ENCODE results near the gene LIPA. TPM values are rescaled to one million over a fixed set of nuclear protein-coding genes. Genes with fewer than 3 reads are reported as not detected.
"Not testable (repeated sequence)": the region's sequence is repeated elsewhere in the genome, so short reads cannot be mapped to it uniquely, and the experiment has no call there.

The LIPA gene
- total RNA-seq, 1 experiment from 2014 or later = 10.2 TPM

- no peak for DNase-seq (ENCODE audit: low spot score)
Observed at GRCh38 chr10:89209718-89210117, 41.9 kb downstream of the LIPA start.

DNA sequence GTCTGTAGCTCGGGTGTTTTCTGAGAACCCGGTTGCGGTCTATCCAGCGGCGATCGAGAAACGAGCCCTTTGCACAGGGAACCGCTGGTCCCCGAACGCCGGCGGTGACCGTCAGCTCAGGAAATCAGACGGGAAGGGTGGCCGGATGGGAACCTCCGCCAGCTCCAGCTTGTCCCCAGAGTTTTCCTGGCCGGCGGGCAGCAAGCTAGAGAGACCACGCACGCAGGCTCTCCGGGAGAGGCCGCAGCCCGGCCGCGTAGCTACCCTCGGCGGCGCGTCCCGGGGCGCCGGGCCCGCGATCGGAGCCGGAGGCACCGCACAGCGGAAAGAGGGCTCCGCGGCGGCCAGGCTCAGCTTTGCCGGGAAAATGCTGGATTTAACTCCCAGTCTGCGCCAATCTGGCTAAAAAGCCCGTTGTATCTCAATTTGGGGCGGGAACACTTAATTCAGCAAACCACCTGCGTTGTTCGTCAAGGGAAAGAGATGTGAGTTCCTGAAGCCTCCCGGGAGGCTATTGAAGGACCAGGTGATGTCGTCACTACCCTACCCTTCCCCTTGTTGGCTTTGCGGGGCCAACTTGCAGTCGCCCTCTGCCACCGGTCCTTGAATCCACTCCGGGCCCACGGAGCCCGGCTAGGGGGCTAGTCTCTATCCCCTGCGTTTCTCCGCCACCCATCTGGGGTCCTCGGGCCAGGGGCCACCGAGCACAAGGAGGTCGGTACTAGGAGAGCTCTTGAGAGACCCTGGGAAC lies 43.6 kb downstream of the LIPA start:
- no peak for DNase-seq (ENCODE audit: low spot score)

DNA sequence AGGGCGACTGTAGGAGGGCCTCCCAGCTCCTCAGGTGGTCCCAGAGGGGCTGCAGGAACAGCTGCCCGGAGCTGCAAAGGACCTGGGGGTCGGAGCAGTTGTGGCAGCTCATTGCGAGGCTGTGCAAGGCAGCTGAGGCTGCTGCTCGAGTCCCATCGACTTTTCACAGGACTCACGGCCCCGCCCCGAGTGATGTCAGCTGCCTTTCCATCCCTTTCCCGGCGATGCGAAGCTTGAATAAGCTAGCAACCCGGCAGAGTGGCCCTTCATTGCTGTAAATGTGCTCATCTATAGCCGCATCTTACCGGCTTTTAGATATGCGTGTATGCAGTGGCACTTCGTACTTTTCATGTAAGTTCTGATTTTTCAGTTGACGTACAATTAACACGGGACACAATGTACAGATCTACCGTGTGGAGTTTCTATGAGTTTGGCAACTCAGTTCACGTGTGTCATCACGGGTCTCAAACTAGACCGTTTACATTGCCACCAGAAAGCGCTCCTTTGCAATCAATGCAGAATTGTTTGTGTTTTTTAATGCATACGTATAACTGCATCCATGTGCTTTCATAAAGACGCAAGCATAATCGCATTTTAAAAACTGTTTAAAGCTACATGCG lies 44.3 kb downstream of the LIPA start, which contains the start of gene CH25H:
CH25H (minus strand) TSS at position 137 of the 620 bp plus-strand sequence; CDS start at position 112, 25 bp downstream.
- no peak for DNase-seq (ENCODE audit: low spot score)

DNA sequence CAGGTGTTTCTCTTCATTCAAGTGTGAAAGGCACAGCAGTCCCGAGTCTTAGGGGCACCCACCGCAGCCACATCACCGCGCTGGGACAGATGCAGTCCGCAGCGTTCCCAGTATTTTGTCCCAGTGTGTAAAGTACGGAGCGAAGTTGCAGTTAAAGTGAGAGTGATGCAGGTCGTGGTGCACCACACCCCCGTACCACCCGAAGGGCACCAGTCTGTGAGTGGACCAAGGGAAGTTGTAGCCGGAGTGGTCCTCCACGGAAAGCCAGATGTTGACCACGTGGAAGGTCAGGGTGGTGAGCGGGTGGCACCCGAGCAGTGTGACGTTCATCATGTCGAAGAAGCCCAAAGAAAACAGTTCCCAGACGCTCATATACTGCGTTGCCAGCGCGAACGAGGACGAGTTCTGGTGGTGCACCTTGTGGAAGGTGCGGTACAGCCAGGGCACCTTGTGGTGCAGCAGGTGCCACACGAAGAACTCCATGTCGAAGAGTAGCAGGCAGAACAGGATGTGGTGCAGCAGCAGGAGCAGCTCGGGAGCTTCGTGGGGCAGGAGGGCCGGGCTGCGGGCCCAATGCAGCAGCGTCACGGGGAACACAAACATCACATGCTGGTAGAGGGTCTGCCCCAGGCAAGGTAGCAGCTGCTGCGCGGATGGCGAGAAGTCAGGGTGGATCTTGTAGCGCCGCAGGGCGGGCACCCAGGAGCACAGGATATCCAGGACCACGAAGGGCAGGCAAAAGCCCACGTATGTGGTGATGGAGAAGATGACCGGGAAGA lies 45.0 kb downstream of the LIPA start:
- DNase-seq (ENCODE audit: low spot score) = no peak

DNA sequence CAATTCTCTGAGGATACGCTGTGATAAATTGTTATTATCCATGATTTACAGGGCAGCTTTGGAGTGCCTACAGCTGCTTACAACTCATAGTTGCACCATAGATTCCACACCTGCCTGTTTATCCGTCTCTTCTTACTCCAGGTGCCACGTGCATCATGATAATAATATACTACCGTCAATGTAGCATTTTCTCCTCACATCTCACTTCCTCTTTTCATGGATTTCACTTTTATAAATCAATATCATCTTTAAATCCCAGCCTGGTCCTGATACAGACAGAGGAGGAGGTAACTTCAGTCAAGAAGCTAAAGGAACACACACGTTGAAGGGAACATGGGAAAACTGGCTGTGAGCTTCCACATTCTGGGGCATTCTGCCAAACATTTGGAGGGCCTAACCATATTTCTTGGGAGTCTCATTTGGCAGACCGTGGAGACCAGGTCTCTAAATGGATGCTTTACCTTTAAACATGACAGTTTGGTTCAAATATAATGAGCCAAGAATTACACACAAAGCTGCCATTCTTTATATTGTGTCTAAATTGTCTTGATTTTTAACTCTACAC lies 46.9 kb downstream of the LIPA start:
- DNase-seq (ENCODE audit: low spot score) = no peak

- no peak for DNase-seq (ENCODE audit: low spot score)
Observed at GRCh38 chr10:89203237-89203636, 48.3 kb downstream of the LIPA start.

DNA sequence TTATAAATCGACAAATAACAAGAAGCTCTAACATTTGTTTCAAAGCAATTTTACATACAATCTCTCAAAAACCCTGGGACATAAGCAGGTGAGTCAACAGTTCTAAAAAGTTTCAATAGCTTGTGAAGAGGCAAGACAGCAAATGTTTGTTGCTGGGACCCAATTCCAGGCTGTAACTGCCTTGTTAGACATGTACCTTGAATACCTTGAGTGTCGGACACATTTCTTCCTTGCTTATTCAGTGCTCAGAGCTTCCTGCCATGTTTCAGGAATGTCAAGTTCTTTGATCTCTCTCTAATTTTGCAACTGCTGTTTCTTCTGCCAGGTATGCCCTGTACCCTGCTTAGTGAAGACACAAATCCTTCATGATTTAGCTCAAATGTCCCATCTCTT lies 49.5 kb downstream of the LIPA start:
- no peak for DNase-seq (ENCODE audit: low spot score)

DNA sequence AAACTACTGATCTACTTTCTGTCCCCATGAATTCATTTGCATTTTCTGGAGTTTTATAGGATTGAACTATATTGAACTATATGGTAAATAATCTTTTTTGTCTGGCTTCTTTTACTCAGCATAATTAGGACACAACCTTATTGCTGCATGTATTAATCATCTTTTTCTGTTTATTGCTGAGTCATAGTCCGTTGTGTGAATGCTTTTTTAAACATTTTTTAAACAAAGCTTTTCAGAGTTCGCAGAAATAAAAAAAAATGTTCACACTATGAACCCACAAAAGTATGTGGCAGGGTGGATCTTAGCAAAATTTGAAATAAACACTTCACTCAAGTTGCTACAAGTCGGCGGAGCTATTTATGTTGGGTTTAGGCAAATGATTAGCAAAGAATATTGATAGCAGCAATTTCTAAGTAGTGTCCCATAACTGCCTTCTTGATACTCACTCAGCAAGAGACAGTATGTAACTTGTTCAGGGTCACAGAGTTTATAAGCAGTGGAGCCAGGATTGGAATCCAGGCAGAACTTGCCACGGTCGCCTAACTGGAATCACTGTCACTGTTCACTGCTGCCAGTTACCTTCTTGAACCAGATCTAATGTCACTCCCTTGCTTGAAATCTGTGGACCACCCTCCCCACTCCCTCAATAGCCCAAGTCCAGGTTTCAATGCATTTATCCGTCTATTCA lies 50.1 kb downstream of the LIPA start:
- DNase-seq (ENCODE audit: low spot score) = no peak

GRCh38 chr10:89197473-89197872 lies 54.1 kb downstream of the LIPA start:
- no peak for DNase-seq (ENCODE audit: low spot score)

GRCh38 chr10:89191301-89191700 lies 60.3 kb downstream of the LIPA start:
- not testable (repeated sequence) for DNase-seq (ENCODE audit: low spot score)

GRCh38 chr10:89189211-89189734 lies 62.3 kb downstream of the LIPA start:
- DNase-seq (ENCODE audit: low spot score) = no peak

GRCh38 chr10:89185658-89186057 lies 65.9 kb downstream of the LIPA start:
- DNase-seq (ENCODE audit: low spot score) = peak; percentile 25

DNA sequence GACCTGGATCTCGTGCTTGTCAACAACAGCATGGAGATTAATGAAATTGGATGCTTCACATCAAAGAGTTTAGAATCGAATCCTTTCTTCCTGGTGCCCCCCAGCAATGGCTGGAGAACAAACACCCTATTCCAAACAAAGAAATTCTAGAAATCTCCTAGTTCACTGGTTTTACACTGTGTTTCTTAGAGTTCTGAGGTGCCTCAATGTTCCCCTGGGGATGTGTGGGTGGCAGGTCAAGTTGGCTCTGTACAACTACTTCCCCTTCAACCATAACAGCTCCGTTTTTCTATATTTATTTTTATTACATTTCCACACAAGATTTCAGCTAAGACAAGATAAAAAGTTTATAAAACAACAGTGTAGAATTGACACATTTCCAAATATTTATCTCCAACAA lies 66.9 kb downstream of the LIPA start:
- no peak for DNase-seq (ENCODE audit: low spot score)

- no peak for DNase-seq (ENCODE audit: low spot score)
Observed at GRCh38 chr10:89183571-89183970, 68.0 kb downstream of the LIPA start.

DNA sequence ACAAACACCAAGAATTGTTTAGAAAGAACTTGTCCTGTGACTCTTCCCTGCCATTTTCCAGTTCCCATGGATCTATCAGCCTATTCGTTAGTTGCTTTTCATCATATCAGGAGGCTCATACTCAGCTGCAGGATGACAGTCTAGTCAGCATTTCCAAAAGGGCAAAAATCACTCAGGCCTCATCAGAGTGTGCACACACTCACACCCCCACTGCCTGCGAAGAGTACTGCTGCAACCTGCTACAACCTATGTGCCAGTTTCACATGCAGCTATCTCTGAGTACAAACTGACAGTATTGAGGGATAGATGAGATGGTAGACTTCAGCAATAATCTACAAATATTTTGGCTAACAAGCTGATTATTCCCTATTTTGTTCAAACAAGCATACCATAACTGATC lies 68.7 kb downstream of the LIPA start:
- no peak for DNase-seq (ENCODE audit: low spot score)

DNA sequence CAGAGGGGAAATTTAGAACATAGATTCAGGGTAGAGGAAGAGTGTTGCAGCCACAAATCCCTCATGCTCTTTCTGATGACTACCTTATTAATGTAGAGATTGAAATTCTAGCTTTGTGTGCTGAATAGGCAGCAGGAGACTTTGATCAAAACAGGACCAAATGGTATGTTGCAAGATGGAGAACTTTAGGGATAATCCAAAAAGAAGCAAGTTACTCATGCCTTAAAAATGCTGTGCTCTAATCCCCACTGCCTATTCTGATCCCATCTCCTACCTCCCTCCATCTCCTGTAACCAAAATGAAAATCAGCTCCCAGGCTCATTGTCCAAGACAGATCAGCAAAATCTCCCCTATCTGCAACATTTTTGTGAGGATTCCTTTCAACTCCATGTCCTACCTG lies 75.8 kb downstream of the LIPA start:
- no peak for DNase-seq (ENCODE audit: low spot score)

DNA sequence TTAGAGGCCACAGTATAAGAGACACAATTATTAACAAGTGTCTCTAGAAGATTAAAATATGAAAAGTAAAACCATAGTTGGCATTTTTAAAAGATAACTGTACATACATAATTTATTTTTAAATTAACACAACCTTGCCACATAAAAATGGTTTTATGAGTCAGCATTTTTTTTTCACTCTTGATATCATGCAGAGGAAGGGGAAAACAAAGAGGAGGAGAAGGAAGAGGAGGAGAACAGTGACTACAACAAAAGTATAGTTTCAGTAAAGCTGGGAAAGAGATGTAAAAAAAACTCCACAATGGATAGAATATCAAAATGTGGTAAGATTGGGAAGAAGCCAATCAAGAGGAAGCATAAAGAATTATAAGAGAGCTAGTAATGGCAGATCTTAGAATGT lies 78.5 kb downstream of the LIPA start:
- no peak for DNase-seq (ENCODE audit: low spot score)

DNA sequence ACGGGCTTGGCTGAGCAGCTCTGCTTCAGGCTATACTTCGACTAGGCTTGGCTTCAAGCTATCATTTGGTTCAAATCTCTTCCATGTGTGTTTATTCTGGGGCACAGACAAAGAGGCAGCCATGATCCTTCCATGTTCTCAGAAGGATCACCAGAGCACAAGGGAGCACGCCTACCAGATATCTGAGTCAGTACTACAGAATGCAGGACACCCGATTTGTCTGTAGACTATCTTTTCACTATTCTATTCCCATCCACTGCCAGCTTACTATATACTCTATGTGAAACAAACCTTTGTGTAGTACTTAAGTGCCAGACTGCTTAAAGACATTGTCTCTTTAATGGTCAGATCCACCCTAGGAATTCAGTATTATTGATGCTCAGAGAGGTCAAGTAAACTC lies 79.6 kb downstream of the LIPA start:
- no peak for DNase-seq (ENCODE audit: low spot score)

GRCh38 chr10:89171263-89171872 lies 80.2 kb downstream of the LIPA start:
- DNase-seq (ENCODE audit: low spot score) = no peak

GRCh38 chr10:89168354-89168900 lies 83.1 kb downstream of the LIPA start:
- DNase-seq (ENCODE audit: low spot score) = not testable (repeated sequence)

DNA sequence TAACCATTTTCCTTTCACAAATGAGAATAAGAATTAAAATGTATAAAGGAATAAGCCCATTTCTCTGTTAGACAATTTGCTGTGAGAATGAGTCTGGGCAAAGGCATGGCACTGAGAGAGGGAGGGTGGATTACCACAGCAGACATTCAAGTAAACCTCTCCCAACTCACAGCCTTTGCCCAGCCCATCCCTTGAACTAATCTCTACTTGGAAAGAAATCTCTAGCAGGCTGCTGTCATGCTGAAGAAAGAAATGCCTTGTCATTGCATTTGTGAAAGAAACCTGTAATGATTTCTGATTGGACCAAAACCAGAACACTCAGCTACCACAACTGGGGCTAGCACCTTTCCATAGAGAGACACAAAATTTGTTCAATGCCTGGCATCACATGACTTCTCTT lies 83.7 kb downstream of the LIPA start:
- DNase-seq (ENCODE audit: low spot score) = no peak
